GM23248 (cell line): ENCODE measurements around the gene MOB3C. TPM values are rescaled to one million over a fixed set of nuclear protein-coding genes. Genes with fewer than 3 reads are reported as not detected.

ENCODE experiments used
- DNase-seq: peaks from one replicate; pipeline ENCODE4 v3.0.0-alpha.2; 2015
- H2AFZ ChIP-seq: fragments of 200-600 bp; sonication (generic); 2 replicates; pipeline ENCODE4 v1.6.1; 2016; ENCODE audit warnings: antibody characterized with exemption
- H3F3A ChIP-seq: fragments of 200-600 bp; sonication (generic); 2 replicates; pipeline ENCODE4 v1.6.1; 2016; ENCODE audit warnings: mild to moderate bottlenecking, antibody characterized with exemption, mixed run types; ENCODE audit not compliant: insufficient read depth
- H3K27ac ChIP-seq: fragments of 200-600 bp; sonication (generic); 2 replicates; pipeline ENCODE4 v1.5.1; 2016; ENCODE audit warnings: mild to moderate bottlenecking
- H3K27me3 ChIP-seq: fragments of 200-600 bp; sonication (generic); replicated peaks from 2 replicates; pipeline ENCODE4 v1.6.1; 2016; ENCODE audit warnings: mild to moderate bottlenecking; ENCODE audit not compliant: insufficient read depth
- H3K36me3 ChIP-seq: fragments of 200-600 bp; sonication (generic); 2 replicates; pipeline ENCODE4 v1.6.1; 2016; ENCODE audit warnings: low read depth, mild to moderate bottlenecking
- H3K4me1 ChIP-seq: fragments of 200-600 bp; sonication (generic); 2 replicates; pipeline ENCODE4 v1.6.1; 2016; ENCODE audit warnings: mild to moderate bottlenecking; ENCODE audit not compliant: insufficient read depth
- H3K4me2 ChIP-seq: fragments of 200-600 bp; sonication (generic); one replicate; pipeline ENCODE4 v1.6.1; 2016; ENCODE audit warnings: mild to moderate bottlenecking; ENCODE audit not compliant: unreplicated experiment
- H3K4me3 ChIP-seq: fragments of 200-600 bp; sonication (generic); 2 replicates; pipeline ENCODE4 v1.5.1; 2016; ENCODE audit warnings: mild to moderate bottlenecking
- H3K79me2 ChIP-seq: fragments of 200-600 bp; sonication (generic); 2 replicates; pipeline ENCODE4 v1.6.1; 2016; ENCODE audit warnings: mild to moderate bottlenecking; ENCODE audit not compliant: insufficient read depth
- H3K9ac ChIP-seq: fragments of 200-600 bp; sonication (generic); 2 replicates; pipeline ENCODE4 v1.6.1; 2016; ENCODE audit warnings: mild to moderate bottlenecking
- H3K9me2 ChIP-seq: fragments of 200-600 bp; sonication (generic); 2 replicates; pipeline ENCODE4 v1.6.1; 2016; ENCODE audit warnings: mixed run types, mild to moderate bottlenecking, moderate library complexity; ENCODE audit not compliant: insufficient read depth
- H3K9me3 ChIP-seq: fragments of 200-600 bp; sonication (generic); one replicate; pipeline ENCODE4 v1.6.1; 2017; ENCODE audit warnings: low read depth
- H4K20me1 ChIP-seq: fragments of 200-600 bp; sonication (generic); 2 replicates; pipeline ENCODE4 v1.6.0; 2016; ENCODE audit not compliant: insufficient read depth
- EZH2 ChIP-seq: fragments of 200-600 bp; sonication (generic); IDR thresholded peaks from 2 replicates; pipeline ENCODE4 v1.6.1; 2018; ENCODE audit warnings: antibody characterized with exemption, mild to moderate bottlenecking; ENCODE audit not compliant: insufficient read depth, poor library complexity, severe bottlenecking
- EZH2phosphoT487 ChIP-seq: fragments of 200-600 bp; sonication (generic); IDR thresholded peaks from 2 replicates; pipeline ENCODE4 v1.6.1; 2018; ENCODE audit warnings: antibody characterized with exemption, moderate library complexity, mild to moderate bottlenecking, low read depth; ENCODE audit not compliant: insufficient read depth
- WGBS, 2 experiments: methylation state at CpG; one replicate each; pipeline ENCODE4 v1.1.6; 2015 to 2017; ENCODE audit warnings: low lambda C conversion rate in 2 of 2, low coverage in 1 of 2; ENCODE audit errors: missing lambda C conversion rate in 2 of 2; 5-methylcytosine and 5-hydroxymethylcytosine counted together
- in situ Hi-C: fragments of 300-500 bp; cut with MboI; formaldehyde crosslinking; loops from 2 replicates; pipeline ENCODE4 v1.15.0; 2020
- polyA plus RNA-seq: library from polyadenylated mRNA; unstranded; fragments of >200 nt; fragmentation: Nextera tagmentation; extraction: Ambion mirVana; gene quantifications from 2 replicates; pipeline ENCODE4 v1.2.1, GENCODE V29; 2016
- total RNA-seq: library from RNA; depleted of rRNA; stranded (reverse); fragments of >200 nt; shearing (Covaris generic); gene quantifications from 2 replicates; pipeline ENCODE4 v1.2.3, GENCODE V29; 2014

MOB3C gene
- total and polyA plus RNA-seq, 2 experiments from 2014 or later = 4.7 to 7.0 TPM

- H3K27me3 ChIP-seq = no peaks in the 10 kb centered on the region
- no peak overlapping the region for H3K4me2 ChIP-seq
- in situ Hi-C loops = no loop called here
- no peak overlapping the region for H3K4me3 ChIP-seq
- H3K79me2 ChIP-seq = no peaks in the 10 kb centered on the region
- TF ChIP-seq EZH2 (no peak), EZH2phosphoT487 (no peak)
- peaks cover 29% of the 10 kb centered on the region for H3F3A ChIP-seq
- DNase-seq = no peak
- H3K36me3 ChIP-seq = peaks cover 20% of the 10 kb centered on the region
- H3K27ac ChIP-seq = no peak overlapping the region
- no peaks in the 10 kb centered on the region for H3K9me2 ChIP-seq
- H4K20me1 ChIP-seq = no peaks in the 10 kb centered on the region
- no peak overlapping the region for H3K9ac ChIP-seq
- H2AFZ ChIP-seq = no peak overlapping the region
- 78 to 81% methylated on average over 4 of the region's 4 CpGs for WGBS, 2 experiments
- H3K9me3 ChIP-seq = peaks cover 3% of the 10 kb centered on the region
- H3K4me1 ChIP-seq = peaks cover 32% of the 10 kb centered on the region
Observed at GRCh38 chr1:46645815-46646214, 29.2 kb upstream of the MOB3C start.

GRCh38 chr1:46643368-46643775 is 26.8 kb upstream of the MOB3C start:
- in situ Hi-C loops = no loop called here
- H3K9me3 ChIP-seq = no peaks in the 10 kb centered on the region
- H3K27me3 ChIP-seq = no peaks in the 10 kb centered on the region
- H2AFZ ChIP-seq = no peak overlapping the region
- no peak overlapping the region for H3K4me3 ChIP-seq
- H3K9ac ChIP-seq = no peak overlapping the region
- no peaks in the 10 kb centered on the region for H3K79me2 ChIP-seq
- H3K4me1 ChIP-seq = peaks cover 32% of the 10 kb centered on the region
- peaks cover 6% of the 10 kb centered on the region; the same call in 1 of the 2 replicates for H3K36me3 ChIP-seq
- H4K20me1 ChIP-seq = no peaks in the 10 kb centered on the region
- peaks cover 29% of the 10 kb centered on the region for H3F3A ChIP-seq
- H3K4me2 ChIP-seq = peak overlapping the region; percentile 7
- DNase-seq = peak; percentile 76
- no peaks in the 10 kb centered on the region for H3K9me2 ChIP-seq
- no peak for TF ChIP-seq EZH2phosphoT487
- no peak for TF ChIP-seq EZH2
- H3K27ac ChIP-seq = no peak overlapping the region

GRCh38 chr1:46642115-46642680 is 25.6 kb upstream of the MOB3C start:
- Histone ChIP-seq H3K27me3 (no peaks in the 10 kb centered on the region), H3K4me3 (no peak overlapping the region), H3K27ac (no peak overlapping the region), H2AFZ (no peak overlapping the region), H3K4me2 (no peak overlapping the region), H3F3A (peaks cover 23% of the 10 kb centered on the region), H4K20me1 (no peaks in the 10 kb centered on the region), H3K9ac (no peak overlapping the region), H3K79me2 (no peaks in the 10 kb centered on the region), H3K4me1 (peaks cover 29% of the 10 kb centered on the region), H3K36me3 (no peaks in the 10 kb centered on the region; the same call in 1 of the 2 replicates), H3K9me3 (no peaks in the 10 kb centered on the region), H3K9me2 (no peaks in the 10 kb centered on the region)
- in situ Hi-C loops = no loop called here
- no peak for DNase-seq
- no peak for TF ChIP-seq EZH2
- TF ChIP-seq EZH2phosphoT487 = no peak

GRCh38 chr1:46639547-46639946 is 22.9 kb upstream of the MOB3C start:
- no peaks in the 10 kb centered on the region; the same call in none of the 2 replicates for H3K36me3 ChIP-seq
- H3K9me3 ChIP-seq = no peaks in the 10 kb centered on the region
- no peak overlapping the region for H3K4me2 ChIP-seq
- TF ChIP-seq EZH2 (no peak), EZH2phosphoT487 (no peak)
- H3K27ac ChIP-seq = no peak overlapping the region
- DNase-seq = no peak
- 94 to 96% methylated on average over 1 of the region's 1 CpG for WGBS, 2 experiments
- H3K79me2 ChIP-seq = no peaks in the 10 kb centered on the region
- H3K9me2 ChIP-seq = no peaks in the 10 kb centered on the region
- H2AFZ ChIP-seq = no peak overlapping the region
- no peak overlapping the region for H3K4me3 ChIP-seq
- in situ Hi-C loops = no loop called here
- H3F3A ChIP-seq = peaks cover 13% of the 10 kb centered on the region; the same call in 1 of the 2 replicates
- peaks cover 16% of the 10 kb centered on the region for H3K4me1 ChIP-seq
- H3K9ac ChIP-seq = no peak overlapping the region
- H3K27me3 ChIP-seq = no peaks in the 10 kb centered on the region
- H4K20me1 ChIP-seq = no peaks in the 10 kb centered on the region

- no peaks in the 10 kb centered on the region for H3K9me2 ChIP-seq
- no peak overlapping the region for H3K9ac ChIP-seq
- H3K4me1 ChIP-seq = peaks cover 14% of the 10 kb centered on the region
- TF ChIP-seq EZH2 (no peak), EZH2phosphoT487 (no peak)
- no peak overlapping the region for H3K27ac ChIP-seq
- in situ Hi-C loops = no loop called here
- H2AFZ ChIP-seq = no peak overlapping the region
- H3K79me2 ChIP-seq = no peaks in the 10 kb centered on the region
- DNase-seq = no peak
- H4K20me1 ChIP-seq = no peaks in the 10 kb centered on the region
- H3F3A ChIP-seq = peaks cover 11% of the 10 kb centered on the region; the same call in 1 of the 2 replicates
- H3K4me3 ChIP-seq = no peak overlapping the region
- H3K9me3 ChIP-seq = no peaks in the 10 kb centered on the region
- no peak overlapping the region for H3K4me2 ChIP-seq
- H3K36me3 ChIP-seq = no peaks in the 10 kb centered on the region; the same call in none of the 2 replicates
- no peaks in the 10 kb centered on the region for H3K27me3 ChIP-seq
Observed at GRCh38 chr1:46638921-46639320, 22.3 kb upstream of the MOB3C start.
